Stimulated activated CD4-positive, alpha-beta T cell treated with anti-CD3 and anti-CD28 coated beads, Interleukin-15, amount 100 ng/mL, for 24 hours (primary cell): ENCODE data around the gene ATAD1.

Experiments
- DNase-seq: peaks from one replicate; pipeline ENCODE4 v3.0.0-alpha.2; 2020

Gene ATAD1

DNA sequence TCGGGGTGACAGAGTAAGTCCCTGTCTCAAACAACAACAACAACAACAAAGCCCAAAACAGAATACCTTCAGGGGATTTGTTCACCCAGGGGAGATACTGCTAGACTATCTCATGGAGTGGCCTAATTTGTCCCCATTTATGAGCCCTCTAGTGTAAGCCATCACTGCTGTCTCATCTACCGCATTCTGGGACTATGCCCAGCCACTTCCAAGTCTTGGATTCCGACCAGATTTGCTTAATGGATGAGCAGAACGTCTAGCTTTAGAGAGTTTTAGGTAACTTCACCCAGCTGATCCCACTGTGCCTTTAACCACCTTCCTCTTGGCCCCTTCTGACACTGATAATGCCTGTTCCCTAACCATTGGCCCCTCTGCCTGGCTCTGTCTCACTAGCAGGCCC, 111.3 kb downstream of the ATAD1 start:
- DNase-seq, result no peak

DNA sequence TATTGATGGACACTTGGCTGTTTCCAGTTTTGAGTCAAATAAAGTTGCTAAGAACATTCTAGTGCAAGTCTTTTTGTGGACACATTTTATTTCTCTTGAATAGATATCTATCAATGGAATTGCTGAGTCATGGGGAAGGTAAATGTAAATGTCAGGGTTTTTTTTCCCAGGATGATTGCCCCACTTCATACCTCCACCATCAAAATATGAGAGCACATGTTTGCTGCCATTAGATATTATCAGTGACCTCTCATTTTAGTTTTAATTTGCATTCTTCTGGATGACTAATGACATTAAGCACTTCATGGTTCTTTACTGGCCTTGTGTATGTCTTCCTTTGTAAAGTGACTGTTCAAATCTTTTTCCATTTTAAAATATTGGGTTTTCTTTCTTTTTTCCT, 112.7 kb downstream of the ATAD1 start:
- no peak for DNase-seq

DNA sequence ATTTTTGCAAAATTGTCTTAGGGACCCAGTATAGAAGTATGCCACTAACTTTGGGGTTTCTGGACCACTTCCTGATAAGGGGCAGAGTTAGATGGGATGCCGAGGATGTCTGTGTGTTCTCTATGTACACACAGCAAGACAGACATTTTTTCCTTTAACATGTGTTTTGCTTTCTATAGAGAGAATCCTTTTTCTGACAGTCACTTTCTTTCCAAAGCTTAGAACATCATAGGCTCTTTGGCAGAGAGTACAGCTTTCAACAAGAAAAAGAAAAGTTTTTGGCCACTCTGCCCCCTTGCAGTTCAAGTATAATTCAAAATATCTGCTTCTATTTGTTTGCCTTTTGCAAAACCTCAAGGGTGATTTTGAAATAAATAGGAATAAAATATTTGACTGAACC, 114.3 kb downstream of the ATAD1 start:
- DNase-seq, result no peak

DNA sequence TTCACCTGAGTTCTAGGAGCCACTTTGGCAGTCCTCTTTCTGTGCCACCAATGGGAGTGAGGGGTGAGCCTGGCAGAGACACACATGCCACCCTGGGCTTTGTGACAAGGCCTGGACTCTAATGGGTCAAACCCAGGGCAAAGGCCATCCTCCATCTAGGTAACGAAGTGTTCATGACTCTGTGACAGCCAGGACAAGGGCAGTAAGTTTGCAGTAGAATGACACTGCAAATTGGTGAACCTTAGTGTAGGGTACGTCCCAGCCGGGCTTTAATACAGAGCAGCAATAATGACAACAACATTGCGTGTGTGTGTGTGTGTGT, 115.1 kb downstream of the ATAD1 start:
- no peak for DNase-seq

DNA sequence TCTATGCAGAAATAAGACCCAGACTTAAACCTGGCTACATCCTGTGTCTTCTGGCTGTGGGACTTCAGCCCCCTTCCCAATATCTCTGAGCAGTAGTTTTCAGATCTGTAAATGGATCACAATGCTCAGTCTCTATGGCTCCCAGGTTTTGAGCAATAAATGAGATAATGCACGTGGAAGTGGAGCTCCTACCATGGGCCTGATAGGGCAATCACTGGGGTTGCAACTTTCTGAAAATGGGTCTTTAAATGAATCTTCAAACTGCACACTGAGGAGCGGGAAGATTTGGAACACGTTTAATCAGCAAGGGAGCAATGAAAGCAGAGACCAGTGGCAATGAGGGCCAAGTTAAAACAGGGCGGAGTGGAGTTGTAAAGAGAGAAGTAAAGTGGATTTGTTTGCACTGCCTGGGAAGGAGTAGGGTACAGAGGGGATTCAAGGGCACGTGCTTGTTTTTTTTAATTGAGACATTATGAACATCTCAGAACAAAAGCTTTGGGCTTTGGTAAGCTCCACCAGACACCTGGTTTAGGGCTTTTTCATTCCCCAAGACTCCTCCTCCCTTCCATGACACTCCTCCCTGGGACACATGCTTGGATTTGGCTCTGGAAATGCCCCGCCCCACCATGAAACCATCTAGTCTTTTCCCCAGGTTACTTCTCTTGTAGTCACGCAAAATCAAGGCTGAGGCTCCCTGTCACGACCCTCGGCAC, 115.6 kb downstream of the ATAD1 start:
- no peak for DNase-seq
